DND-41 (cell line): Measurements from ENCODE around the gene PSME2.

ENCODE experiments used
- ATAC-seq: fragments of 200-7000 bp; cut with Tn5 transposase; 3 replicates; pipeline ENCODE4 v1.9.1; 2021; ENCODE audit warnings: low read depth; ENCODE audit not compliant: insufficient read depth
- DNase-seq: peaks from one replicate; pipeline ENCODE4 v3.0.0-alpha.2; 2020
- H2AFZ ChIP-seq: 2 replicates; pipeline ENCODE4 v1.6.0; 2012; ENCODE audit warnings: low read depth, low read length
- H3K27ac ChIP-seq: 2 replicates; pipeline ENCODE4 v1.5.1; 2012; ENCODE audit warnings: low read length, inconsistent platforms
- H3K27me3 ChIP-seq: fragments of 200-600 bp; sonication (generic); 2 replicates; pipeline ENCODE4 v1.6.0; 2012; ENCODE audit warnings: low read length, mild to moderate bottlenecking, inconsistent platforms; ENCODE audit not compliant: insufficient read depth, poor library complexity
- H3K36me3 ChIP-seq: 2 replicates; pipeline ENCODE4 v1.5.1; 2012; ENCODE audit warnings: low read length, inconsistent platforms; ENCODE audit not compliant: insufficient read depth
- H3K4me1 ChIP-seq: 2 replicates; pipeline ENCODE4 v1.5.1; 2012; ENCODE audit warnings: mild to moderate bottlenecking, low read length; ENCODE audit not compliant: insufficient read depth
- H3K4me2 ChIP-seq: 2 replicates; pipeline ENCODE4 v1.6.0; 2012; ENCODE audit warnings: mild to moderate bottlenecking, moderate library complexity, low read length, inconsistent platforms; ENCODE audit not compliant: insufficient read depth
- H3K4me3 ChIP-seq, 2 experiments: fragments of 200-600 bp in 1 of 2; shearing (Covaris generic) in 1 of 2; 2 replicates each; pipeline ENCODE4 v1.5.1; 2012 to 2016; ENCODE audit warnings: inconsistent platforms in 2 of 2, low read length in 2 of 2, mild to moderate bottlenecking in 2 of 2, low read depth in 1 of 2, moderate library complexity in 1 of 2
- H3K79me2 ChIP-seq: 2 replicates; pipeline ENCODE4 v1.6.0; 2012; ENCODE audit warnings: low read length, inconsistent platforms; ENCODE audit not compliant: insufficient read depth
- H3K9ac ChIP-seq: 2 replicates; pipeline ENCODE4 v1.6.0; 2012; ENCODE audit warnings: low read depth, mild to moderate bottlenecking, inconsistent platforms, low read length, moderate library complexity
- H3K9me3 ChIP-seq: 2 replicates; pipeline ENCODE4 v1.5.1; 2012; ENCODE audit warnings: low read length, moderate library complexity, mild to moderate bottlenecking, inconsistent platforms; ENCODE audit not compliant: insufficient read depth, severe bottlenecking
- H4K20me1 ChIP-seq: 2 replicates; pipeline ENCODE4 v1.6.0; 2012; ENCODE audit warnings: low read length; ENCODE audit not compliant: insufficient read depth
- EZH2 ChIP-seq: IDR thresholded peaks from 3 replicates; pipeline ENCODE4 v1.6.1; 2012; ENCODE audit warnings: borderline replicate concordance, low read depth, mild to moderate bottlenecking, moderate library complexity, low read length, inconsistent platforms; ENCODE audit not compliant: severe bottlenecking
- TF ChIP-seq, protein P1 (sequence below): IDR thresholded peaks from 2 replicates; pipeline ENCODE4 v1.5.1; 2012; ENCODE audit warnings: borderline replicate concordance, low read length, moderate library complexity, mild to moderate bottlenecking; ENCODE audit not compliant: poor library complexity, severe bottlenecking; ENCODE audit errors: extremely low read depth

The PSME2 gene

GRCh38 chr14:24127673-24128072 is 18.7 kb downstream of the PSME2 start:
- Histone ChIP-seq H3K27me3 (no peaks in the 10 kb centered on the region), H3K4me1 (no peaks in the 10 kb centered on the region), H3K9me3 (no peaks in the 10 kb centered on the region), H4K20me1 (no peaks in the 10 kb centered on the region), H3K36me3 (peaks cover 17% of the 10 kb centered on the region), H3K27ac (no peak overlapping the region), H3K79me2 (no peaks in the 10 kb centered on the region), H3K4me2 (no peak overlapping the region), H3K9ac (no peak overlapping the region), H2AFZ (no peak overlapping the region), H3K4me3 (no peak overlapping the region)
- no peak for ATAC-seq
- no peak for DNase-seq
- TF ChIP-seq, protein P1, sequence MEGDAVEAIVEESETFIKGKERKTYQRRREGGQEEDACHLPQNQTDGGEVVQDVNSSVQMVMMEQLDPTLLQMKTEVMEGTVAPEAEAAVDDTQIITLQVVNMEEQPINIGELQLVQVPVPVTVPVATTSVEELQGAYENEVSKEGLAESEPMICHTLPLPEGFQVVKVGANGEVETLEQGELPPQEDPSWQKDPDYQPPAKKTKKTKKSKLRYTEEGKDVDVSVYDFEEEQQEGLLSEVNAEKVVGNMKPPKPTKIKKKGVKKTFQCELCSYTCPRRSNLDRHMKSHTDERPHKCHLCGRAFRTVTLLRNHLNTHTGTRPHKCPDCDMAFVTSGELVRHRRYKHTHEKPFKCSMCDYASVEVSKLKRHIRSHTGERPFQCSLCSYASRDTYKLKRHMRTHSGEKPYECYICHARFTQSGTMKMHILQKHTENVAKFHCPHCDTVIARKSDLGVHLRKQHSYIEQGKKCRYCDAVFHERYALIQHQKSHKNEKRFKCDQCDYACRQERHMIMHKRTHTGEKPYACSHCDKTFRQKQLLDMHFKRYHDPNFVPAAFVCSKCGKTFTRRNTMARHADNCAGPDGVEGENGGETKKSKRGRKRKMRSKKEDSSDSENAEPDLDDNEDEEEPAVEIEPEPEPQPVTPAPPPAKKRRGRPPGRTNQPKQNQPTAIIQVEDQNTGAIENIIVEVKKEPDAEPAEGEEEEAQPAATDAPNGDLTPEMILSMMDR: no peak
- no peak for TF ChIP-seq EZH2

DNA sequence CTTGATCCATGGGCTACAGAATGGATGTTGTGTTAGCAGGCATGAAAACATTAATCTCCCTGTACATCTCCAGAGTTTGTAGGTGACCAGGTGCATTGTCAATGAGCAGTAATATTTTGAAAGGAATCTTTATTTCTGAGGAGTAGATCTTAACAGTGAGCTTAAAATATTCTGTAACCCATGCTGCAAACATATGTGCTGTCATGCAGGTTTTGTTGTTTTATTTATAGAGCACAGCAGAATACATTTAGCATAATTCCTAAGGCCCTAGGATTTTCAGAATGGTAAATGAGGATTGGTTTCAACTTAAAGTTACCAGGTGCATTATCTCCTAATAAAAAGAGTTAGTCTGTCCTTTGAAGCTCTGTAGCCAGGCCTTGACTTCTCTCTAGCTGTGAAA is 19.5 kb downstream of the PSME2 start:
- H3K36me3 ChIP-seq: peaks cover 23% of the 10 kb centered on the region
- ATAC-seq (no peak), DNase-seq (no peak)
- no peak overlapping the region for H3K4me2 ChIP-seq
- no peaks in the 10 kb centered on the region for H4K20me1 ChIP-seq
- no peaks in the 10 kb centered on the region for H3K9me3 ChIP-seq
- H3K4me1 ChIP-seq: no peaks in the 10 kb centered on the region
- H3K9ac ChIP-seq: no peak overlapping the region
- no peak overlapping the region for H3K27ac ChIP-seq
- H3K4me3 ChIP-seq: no peak overlapping the region
- no peak overlapping the region for H2AFZ ChIP-seq
- no peaks in the 10 kb centered on the region for H3K79me2 ChIP-seq
- no peak for TF ChIP-seq EZH2
- TF ChIP-seq, protein P1: no peak
- H3K27me3 ChIP-seq: no peaks in the 10 kb centered on the region

GRCh38 chr14:24123424-24124417 is 22.7 kb downstream of the PSME2 start:
- H4K20me1 ChIP-seq: no peaks in the 10 kb centered on the region
- no peak overlapping the region for H3K27ac ChIP-seq
- no peak overlapping the region for H3K4me3 ChIP-seq
- no peaks in the 10 kb centered on the region for H3K4me1 ChIP-seq
- H2AFZ ChIP-seq: no peak overlapping the region
- no peak for ATAC-seq
- no peaks in the 10 kb centered on the region for H3K9me3 ChIP-seq
- DNase-seq: no peak
- no peak for TF ChIP-seq EZH2
- TF ChIP-seq, protein P1: no peak
- no peak overlapping the region for H3K9ac ChIP-seq
- no peaks in the 10 kb centered on the region for H3K27me3 ChIP-seq
- peaks cover 51% of the 10 kb centered on the region for H3K36me3 ChIP-seq
- H3K4me2 ChIP-seq: no peak overlapping the region
- no peaks in the 10 kb centered on the region for H3K79me2 ChIP-seq
